ENCODE data around the gene DENND1A. TPM values are rescaled to one million over a fixed set of nuclear protein-coding genes. Genes with fewer than 3 reads are reported as not detected.

DENND1A gene
- total and polyA plus RNA-seq, 2 of the 13 experiments (the other 11 are each of a cell fraction or from before 2014, with no cell fraction given): 14.8 to 30.1 TPM

DNA sequence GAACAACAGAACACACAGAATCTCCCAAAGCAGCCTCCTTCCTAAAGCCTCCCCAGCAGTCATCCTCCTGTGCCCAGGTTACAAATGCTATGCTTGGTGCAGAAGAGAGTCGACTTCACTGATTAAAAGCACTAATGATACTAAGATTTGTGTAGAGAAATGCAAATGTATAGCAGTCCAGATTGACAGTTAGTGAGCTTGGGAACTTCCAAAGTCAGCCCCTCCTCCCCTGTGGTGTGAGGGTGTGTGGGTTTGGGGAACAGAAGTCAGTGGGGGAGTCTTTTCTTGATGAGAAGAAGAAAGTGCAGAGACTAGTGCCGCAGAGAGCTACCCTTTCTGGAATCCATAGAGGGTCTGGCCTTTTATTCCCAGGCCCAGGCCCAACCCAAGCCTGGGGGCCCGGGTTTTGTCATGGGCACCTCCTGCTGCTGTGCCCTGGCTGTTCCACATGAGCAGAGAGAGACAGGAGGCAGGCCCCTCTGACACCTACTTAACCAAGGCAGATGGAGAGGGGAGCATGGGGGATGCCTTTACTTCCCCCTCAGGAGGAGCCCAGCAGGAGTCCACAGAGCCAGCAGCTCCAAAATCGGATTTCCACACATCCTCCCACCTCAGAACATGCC is 173.3 kb downstream of the DENND1A start (continued):
- TF ChIP-seq, protein P1, sequence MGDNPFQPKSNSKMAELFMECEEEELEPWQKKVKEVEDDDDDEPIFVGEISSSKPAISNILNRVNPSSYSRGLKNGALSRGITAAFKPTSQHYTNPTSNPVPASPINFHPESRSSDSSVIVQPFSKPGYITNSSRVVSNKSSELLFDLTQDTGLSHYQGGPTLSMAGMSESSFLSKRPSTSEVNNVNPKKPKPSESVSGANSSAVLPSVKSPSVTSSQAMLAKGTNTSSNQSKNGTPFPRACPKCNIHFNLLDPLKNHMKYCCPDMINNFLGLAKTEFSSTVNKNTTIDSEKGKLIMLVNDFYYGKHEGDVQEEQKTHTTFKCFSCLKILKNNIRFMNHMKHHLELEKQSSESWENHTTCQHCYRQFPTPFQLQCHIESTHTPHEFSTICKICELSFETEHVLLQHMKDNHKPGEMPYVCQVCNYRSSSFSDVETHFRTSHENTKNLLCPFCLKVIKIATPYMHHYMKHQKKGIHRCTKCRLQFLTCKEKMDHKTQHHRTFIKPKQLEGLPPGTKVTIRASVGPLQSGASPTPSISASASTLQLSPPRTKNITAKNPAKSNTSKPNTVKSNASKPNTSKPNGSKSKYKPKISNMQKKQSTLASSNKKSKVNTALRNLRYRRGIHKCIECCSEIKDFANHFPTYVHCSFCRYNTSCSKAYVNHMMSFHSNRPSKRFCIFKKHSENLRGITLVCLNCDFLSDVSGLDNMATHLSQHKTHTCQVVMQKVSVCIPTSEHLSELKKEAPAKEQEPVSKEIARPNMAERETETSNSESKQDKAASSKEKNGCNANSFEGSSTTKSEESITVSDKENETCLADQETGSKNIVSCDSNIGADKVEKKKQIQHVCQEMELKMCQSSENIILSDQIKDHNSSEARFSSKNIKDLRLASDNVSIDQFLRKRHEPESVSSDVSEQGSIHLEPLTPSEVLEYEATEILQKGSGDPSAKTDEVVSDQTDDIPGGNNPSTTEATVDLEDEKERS (CRISPR knock-in tag; IDR thresholded peaks at IDR 0.05): no peak
- TF ChIP-seq U2AF2 (IDR thresholded peaks at IDR 0.05; ENCODE audit: low read depth, low read length) (no peak), ZNF460 (CRISPR knock-in tag; IDR thresholded peaks at IDR 0.05; ENCODE audit: borderline replicate concordance) (no peak), NFIC (IDR thresholded peaks at IDR 0.05; ENCODE audit: low read length) (no peak), ZFP36L2 (CRISPR knock-in tag; IDR thresholded peaks at IDR 0.05) (no peak), HHEX (CRISPR knock-in tag; IDR thresholded peaks at IDR 0.05) (no peak)
- TF ChIP-seq, protein P2, sequence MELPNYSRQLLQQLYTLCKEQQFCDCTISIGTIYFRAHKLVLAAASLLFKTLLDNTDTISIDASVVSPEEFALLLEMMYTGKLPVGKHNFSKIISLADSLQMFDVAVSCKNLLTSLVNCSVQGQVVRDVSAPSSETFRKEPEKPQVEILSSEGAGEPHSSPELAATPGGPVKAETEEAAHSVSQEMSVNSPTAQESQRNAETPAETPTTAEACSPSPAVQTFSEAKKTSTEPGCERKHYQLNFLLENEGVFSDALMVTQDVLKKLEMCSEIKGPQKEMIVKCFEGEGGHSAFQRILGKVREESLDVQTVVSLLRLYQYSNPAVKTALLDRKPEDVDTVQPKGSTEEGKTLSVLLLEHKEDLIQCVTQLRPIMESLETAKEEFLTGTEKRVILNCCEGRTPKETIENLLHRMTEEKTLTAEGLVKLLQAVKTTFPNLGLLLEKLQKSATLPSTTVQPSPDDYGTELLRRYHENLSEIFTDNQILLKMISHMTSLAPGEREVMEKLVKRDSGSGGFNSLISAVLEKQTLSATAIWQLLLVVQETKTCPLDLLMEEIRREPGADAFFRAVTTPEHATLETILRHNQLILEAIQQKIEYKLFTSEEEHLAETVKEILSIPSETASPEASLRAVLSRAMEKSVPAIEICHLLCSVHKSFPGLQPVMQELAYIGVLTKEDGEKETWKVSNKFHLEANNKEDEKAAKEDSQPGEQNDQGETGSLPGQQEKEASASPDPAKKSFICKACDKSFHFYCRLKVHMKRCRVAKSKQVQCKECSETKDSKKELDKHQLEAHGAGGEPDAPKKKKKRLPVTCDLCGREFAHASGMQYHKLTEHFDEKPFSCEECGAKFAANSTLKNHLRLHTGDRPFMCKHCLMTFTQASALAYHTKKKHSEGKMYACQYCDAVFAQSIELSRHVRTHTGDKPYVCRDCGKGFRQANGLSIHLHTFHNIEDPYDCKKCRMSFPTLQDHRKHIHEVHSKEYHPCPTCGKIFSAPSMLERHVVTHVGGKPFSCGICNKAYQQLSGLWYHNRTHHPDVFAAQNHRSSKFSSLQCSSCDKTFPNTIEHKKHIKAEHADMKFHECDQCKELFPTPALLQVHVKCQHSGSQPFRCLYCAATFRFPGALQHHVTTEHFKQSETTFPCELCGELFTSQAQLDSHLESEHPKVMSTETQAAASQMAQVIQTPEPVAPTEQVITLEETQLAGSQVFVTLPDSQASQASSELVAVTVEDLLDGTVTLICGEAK (IDR thresholded peaks at IDR 0.05): no peak
- TF ChIP-seq, protein P2 (CRISPR knock-in tag; IDR thresholded peaks at IDR 0.05): no peak
- TF ChIP-seq, protein P3, sequence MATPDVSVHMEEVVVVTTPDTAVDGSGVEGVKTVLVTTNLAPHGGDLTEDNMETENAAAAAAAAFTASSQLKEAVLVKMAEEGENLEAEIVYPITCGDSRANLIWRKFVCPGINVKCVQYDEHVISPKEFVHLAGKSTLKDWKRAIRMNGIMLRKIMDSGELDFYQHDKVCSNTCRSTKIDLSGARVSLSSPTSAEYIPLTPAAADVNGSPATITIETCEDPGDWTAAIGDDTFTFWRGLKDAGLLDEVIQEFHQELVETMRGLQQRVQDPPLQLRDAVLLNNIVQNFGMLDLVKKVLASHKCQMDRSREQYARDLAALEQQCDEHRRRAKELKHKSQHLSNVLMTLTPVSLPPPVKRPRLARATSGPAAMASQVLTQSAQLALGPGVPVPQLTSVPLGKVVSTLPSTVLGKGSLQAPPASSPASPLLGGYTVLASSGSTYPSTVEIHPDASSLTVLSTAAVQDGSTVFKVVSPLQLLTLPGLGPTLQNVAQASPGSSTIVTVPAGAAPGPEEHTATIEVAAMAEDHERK (CRISPR knock-in tag; IDR thresholded peaks at IDR 0.05; ENCODE audit: low read depth): no peak
